GM12878 (cell line): ENCODE data around the gene CLNK. TPM values are rescaled to one million over a fixed set of nuclear protein-coding genes. Genes with fewer than 3 reads are reported as not detected.

ENCODE experiments used
- BACH1 ChIP-seq: fragments of 450-650 bp; IDR thresholded peaks from 2 replicates; pipeline ENCODE4 v1.6.1; 2017; ENCODE audit warnings: mild to moderate bottlenecking, borderline replicate concordance
- GATAD2B ChIP-seq: fragments of 450-650 bp; conservative IDR thresholded peaks from 2 replicates; pipeline ENCODE4 v1.6.1; 2017; ENCODE audit warnings: low read depth, mild to moderate bottlenecking, moderate library complexity
- KLF5 ChIP-seq: fragments of 450-650 bp; IDR thresholded peaks from 2 replicates; pipeline ENCODE4 v1.6.1; 2014; ENCODE audit warnings: mild to moderate bottlenecking; ENCODE audit not compliant: partially characterized antibody
- SIN3A ChIP-seq: IDR thresholded peaks from 2 replicates; pipeline ENCODE4 v1.6.1; 2012; ENCODE audit warnings: low read depth, low read length, improper control_type of control experiment
- SIX5 ChIP-seq: IDR thresholded peaks from 2 replicates; pipeline ENCODE4 v1.6.1; 2011; ENCODE audit warnings: mild to moderate bottlenecking, low read depth, low read length, moderate library complexity; ENCODE audit not compliant: severe bottlenecking
- WRNIP1 ChIP-seq: IDR thresholded peaks from 2 replicates; pipeline ENCODE4 v1.6.1; 2011; ENCODE audit warnings: low read depth, low read length, improper control_type of control experiment, borderline replicate concordance
- polyA plus RNA-seq, 11 experiments: library from polyadenylated mRNA; depleted of rRNA in 4 of 11; unstranded in 6 of 11; stranded (reverse) in 5 of 11; fragments of >200 nt; fragmentation: Nextera tagmentation in 4 of 11; fragmentation: Illumina TruSeq in 1 of 11; extraction: Ambion mirVana in 4 of 11; extraction: Trizol in 1 of 11; gene quantifications; 1 replicate in 1 of 11; 2 replicates in 10 of 11; pipeline versions ENCODE4 v1.2.1 to v1.2.3, GENCODE V29; 2011 to 2016; ENCODE audit warnings: inconsistent platforms in 2 of 11, missing spikeins in 2 of 11, low read depth in 1 of 11
- total RNA-seq, 4 experiments: library from RNA; depleted of rRNA in 3 of 4; stranded (reverse); fragments of >200 nt in 3 of 4; fragmentation: Illumina TruSeq in 1 of 4; extraction: Trizol in 1 of 4; gene quantifications; 2 replicates each; pipeline versions ENCODE4 v1.2.1 to v1.2.3, GENCODE V29; 2013 to 2021
- TF ChIP-seq, protein P1 (sequence below): IDR thresholded peaks from 2 replicates; pipeline ENCODE4 v1.6.1; 2012; ENCODE audit warnings: mild to moderate bottlenecking, low read depth, low read length
- TF ChIP-seq, protein P2 (sequence below): fragments of 450-650 bp; IDR thresholded peaks from 2 replicates; pipeline ENCODE4 v1.6.1; 2016; ENCODE audit warnings: mild to moderate bottlenecking, moderate library complexity, borderline replicate concordance
- TF ChIP-seq, protein P3 (sequence below): fragments of 450-650 bp; IDR thresholded peaks from 2 replicates; pipeline ENCODE4 v1.6.1; 2017; ENCODE audit warnings: mild to moderate bottlenecking, moderate library complexity
- TF ChIP-seq, protein P4 (sequence below): fragments of 450-650 bp; IDR thresholded peaks from 2 replicates; pipeline ENCODE4 v1.6.1; 2016; ENCODE audit warnings: mild to moderate bottlenecking
- TF ChIP-seq, protein P5 (sequence below): fragments of 450-650 bp; formaldehyde crosslinking; IDR thresholded peaks from 2 replicates; pipeline ENCODE4 v1.4.0; 2022; ENCODE audit warnings: mild to moderate bottlenecking, moderate library complexity

Gene CLNK
- total and polyA plus RNA-seq, 10 of the 15 experiments (the other 5 are each of a cell fraction or from before 2014, with no cell fraction given): 2.1 to 14.3 (median 2.7) TPM

DNA sequence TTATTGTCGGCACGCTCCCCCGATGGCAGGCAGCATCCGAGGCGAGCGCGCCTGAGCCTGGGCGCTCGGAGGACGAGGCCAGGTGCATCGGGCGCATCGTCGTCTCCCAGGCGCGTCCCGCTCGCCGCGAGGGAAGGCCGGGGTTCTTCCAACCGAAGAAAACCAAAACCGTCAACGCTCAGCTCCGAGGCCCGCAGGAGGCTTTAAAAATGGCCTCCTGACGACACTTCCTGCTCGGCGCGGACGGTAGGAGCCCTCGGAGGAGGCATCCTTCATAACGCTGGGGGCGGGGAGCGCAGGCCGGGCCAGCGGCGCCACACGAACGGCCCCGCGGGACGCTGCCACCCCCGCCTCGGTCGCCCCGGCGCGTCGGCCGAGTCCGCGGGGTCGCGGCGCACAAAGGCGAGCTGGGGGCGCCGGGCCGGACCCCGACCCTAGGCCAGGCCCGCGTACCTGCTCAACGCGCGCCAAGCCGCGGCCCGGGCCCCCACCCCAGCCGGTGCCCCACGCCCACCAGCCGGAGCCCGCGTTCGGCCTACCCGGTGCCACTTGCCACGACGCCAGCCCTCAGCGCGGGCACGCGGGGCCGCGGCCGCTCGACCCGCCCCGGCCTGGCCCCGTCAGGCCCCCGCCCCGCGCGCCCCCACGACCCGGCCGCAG, 227.8 kb downstream of the CLNK start (continued):
- TF ChIP-seq, protein P1, sequence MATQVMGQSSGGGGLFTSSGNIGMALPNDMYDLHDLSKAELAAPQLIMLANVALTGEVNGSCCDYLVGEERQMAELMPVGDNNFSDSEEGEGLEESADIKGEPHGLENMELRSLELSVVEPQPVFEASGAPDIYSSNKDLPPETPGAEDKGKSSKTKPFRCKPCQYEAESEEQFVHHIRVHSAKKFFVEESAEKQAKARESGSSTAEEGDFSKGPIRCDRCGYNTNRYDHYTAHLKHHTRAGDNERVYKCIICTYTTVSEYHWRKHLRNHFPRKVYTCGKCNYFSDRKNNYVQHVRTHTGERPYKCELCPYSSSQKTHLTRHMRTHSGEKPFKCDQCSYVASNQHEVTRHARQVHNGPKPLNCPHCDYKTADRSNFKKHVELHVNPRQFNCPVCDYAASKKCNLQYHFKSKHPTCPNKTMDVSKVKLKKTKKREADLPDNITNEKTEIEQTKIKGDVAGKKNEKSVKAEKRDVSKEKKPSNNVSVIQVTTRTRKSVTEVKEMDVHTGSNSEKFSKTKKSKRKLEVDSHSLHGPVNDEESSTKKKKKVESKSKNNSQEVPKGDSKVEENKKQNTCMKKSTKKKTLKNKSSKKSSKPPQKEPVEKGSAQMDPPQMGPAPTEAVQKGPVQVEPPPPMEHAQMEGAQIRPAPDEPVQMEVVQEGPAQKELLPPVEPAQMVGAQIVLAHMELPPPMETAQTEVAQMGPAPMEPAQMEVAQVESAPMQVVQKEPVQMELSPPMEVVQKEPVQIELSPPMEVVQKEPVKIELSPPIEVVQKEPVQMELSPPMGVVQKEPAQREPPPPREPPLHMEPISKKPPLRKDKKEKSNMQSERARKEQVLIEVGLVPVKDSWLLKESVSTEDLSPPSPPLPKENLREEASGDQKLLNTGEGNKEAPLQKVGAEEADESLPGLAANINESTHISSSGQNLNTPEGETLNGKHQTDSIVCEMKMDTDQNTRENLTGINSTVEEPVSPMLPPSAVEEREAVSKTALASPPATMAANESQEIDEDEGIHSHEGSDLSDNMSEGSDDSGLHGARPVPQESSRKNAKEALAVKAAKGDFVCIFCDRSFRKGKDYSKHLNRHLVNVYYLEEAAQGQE: no peak
- TF ChIP-seq, protein P2, sequence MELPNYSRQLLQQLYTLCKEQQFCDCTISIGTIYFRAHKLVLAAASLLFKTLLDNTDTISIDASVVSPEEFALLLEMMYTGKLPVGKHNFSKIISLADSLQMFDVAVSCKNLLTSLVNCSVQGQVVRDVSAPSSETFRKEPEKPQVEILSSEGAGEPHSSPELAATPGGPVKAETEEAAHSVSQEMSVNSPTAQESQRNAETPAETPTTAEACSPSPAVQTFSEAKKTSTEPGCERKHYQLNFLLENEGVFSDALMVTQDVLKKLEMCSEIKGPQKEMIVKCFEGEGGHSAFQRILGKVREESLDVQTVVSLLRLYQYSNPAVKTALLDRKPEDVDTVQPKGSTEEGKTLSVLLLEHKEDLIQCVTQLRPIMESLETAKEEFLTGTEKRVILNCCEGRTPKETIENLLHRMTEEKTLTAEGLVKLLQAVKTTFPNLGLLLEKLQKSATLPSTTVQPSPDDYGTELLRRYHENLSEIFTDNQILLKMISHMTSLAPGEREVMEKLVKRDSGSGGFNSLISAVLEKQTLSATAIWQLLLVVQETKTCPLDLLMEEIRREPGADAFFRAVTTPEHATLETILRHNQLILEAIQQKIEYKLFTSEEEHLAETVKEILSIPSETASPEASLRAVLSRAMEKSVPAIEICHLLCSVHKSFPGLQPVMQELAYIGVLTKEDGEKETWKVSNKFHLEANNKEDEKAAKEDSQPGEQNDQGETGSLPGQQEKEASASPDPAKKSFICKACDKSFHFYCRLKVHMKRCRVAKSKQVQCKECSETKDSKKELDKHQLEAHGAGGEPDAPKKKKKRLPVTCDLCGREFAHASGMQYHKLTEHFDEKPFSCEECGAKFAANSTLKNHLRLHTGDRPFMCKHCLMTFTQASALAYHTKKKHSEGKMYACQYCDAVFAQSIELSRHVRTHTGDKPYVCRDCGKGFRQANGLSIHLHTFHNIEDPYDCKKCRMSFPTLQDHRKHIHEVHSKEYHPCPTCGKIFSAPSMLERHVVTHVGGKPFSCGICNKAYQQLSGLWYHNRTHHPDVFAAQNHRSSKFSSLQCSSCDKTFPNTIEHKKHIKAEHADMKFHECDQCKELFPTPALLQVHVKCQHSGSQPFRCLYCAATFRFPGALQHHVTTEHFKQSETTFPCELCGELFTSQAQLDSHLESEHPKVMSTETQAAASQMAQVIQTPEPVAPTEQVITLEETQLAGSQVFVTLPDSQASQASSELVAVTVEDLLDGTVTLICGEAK: peak; percentile 44; the same call in 1 of the 2 replicates
- TF ChIP-seq SIN3A (peak; percentile 52; the same call in 1 of the 2 replicates), KLF5 (peak; percentile 32), GATAD2B (peak; percentile 91; the same call in 1 of the 2 replicates), BACH1 (0 out of 2 replicates have a peak, but pooled peaks have one; percentile 33), SIX5 (no peak), WRNIP1 (no peak)
- TF ChIP-seq, protein P3, sequence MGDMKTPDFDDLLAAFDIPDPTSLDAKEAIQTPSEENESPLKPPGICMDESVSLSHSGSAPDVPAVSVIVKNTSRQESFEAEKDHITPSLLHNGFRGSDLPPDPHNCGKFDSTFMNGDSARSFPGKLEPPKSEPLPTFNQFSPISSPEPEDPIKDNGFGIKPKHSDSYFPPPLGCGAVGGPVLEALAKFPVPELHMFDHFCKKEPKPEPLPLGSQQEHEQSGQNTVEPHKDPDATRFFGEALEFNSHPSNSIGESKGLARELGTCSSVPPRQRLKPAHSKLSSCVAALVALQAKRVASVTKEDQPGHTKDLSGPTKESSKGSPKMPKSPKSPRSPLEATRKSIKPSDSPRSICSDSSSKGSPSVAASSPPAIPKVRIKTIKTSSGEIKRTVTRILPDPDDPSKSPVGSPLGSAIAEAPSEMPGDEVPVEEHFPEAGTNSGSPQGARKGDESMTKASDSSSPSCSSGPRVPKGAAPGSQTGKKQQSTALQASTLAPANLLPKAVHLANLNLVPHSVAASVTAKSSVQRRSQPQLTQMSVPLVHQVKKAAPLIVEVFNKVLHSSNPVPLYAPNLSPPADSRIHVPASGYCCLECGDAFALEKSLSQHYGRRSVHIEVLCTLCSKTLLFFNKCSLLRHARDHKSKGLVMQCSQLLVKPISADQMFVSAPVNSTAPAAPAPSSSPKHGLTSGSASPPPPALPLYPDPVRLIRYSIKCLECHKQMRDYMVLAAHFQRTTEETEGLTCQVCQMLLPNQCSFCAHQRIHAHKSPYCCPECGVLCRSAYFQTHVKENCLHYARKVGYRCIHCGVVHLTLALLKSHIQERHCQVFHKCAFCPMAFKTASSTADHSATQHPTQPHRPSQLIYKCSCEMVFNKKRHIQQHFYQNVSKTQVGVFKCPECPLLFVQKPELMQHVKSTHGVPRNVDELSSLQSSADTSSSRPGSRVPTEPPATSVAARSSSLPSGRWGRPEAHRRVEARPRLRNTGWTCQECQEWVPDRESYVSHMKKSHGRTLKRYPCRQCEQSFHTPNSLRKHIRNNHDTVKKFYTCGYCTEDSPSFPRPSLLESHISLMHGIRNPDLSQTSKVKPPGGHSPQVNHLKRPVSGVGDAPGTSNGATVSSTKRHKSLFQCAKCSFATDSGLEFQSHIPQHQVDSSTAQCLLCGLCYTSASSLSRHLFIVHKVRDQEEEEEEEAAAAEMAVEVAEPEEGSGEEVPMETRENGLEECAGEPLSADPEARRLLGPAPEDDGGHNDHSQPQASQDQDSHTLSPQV: no peak
- TF ChIP-seq, protein P4, sequence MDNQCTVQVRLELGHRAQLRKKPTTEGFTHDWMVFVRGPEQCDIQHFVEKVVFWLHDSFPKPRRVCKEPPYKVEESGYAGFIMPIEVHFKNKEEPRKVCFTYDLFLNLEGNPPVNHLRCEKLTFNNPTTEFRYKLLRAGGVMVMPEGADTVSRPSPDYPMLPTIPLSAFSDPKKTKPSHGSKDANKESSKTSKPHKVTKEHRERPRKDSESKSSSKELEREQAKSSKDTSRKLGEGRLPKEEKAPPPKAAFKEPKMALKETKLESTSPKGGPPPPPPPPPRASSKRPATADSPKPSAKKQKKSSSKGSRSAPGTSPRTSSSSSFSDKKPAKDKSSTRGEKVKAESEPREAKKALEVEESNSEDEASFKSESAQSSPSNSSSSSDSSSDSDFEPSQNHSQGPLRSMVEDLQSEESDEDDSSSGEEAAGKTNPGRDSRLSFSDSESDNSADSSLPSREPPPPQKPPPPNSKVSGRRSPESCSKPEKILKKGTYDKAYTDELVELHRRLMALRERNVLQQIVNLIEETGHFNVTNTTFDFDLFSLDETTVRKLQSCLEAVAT: no peak
- TF ChIP-seq, protein P5, sequence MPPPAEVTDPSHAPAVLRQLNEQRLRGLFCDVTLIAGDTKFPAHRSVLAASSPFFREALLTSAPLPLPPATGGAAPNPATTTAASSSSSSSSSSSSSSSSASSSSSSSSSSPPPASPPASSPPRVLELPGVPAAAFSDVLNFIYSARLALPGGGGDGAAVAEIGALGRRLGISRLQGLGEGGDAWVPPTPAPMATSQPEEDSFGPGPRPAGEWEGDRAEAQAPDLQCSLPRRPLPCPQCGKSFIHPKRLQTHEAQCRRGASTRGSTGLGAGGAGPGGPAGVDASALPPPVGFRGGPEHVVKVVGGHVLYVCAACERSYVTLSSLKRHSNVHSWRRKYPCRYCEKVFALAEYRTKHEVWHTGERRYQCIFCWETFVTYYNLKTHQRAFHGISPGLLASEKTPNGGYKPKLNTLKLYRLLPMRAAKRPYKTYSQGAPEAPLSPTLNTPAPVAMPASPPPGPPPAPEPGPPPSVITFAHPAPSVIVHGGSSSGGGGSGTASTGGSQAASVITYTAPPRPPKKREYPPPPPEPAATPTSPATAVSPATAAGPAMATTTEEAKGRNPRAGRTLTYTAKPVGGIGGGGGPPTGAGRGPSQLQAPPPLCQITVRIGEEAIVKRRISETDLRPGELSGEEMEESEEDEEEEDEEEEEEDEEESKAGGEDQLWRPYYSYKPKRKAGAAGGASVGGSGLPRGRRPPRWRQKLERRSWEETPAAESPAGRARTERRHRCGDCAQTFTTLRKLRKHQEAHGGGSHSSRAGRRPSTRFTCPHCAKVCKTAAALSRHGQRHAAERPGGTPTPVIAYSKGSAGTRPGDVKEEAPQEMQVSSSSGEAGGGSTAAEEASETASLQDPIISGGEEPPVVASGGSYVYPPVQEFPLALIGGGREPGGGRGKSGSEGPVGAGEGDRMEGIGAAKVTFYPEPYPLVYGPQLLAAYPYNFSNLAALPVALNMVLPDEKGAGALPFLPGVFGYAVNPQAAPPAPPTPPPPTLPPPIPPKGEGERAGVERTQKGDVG: no peak
